RWPE1 (cell line): ENCODE measurements around the gene PEX1.

ENCODE experiments used
- CTCF ChIA-PET: fragments of 350-600 bp; sonication (Branson Sonifier 250); formaldehyde crosslinking; extraction: SDS; loops from one replicate; lab custom pipeline; 2021; lab: Yijun Ruan, JAX
- POLR2A ChIA-PET: fragments of 400-600 bp; formaldehyde crosslinking; extraction: SDS; loops from one replicate; lab custom pipeline; 2020; ENCODE audit warnings: antibody characterized with exemption; ENCODE audit not compliant: low non-redundant PET; lab: Yijun Ruan, JAX
- DNase-seq: peaks from one replicate; pipeline ENCODE4 v3.0.0; 2012; ENCODE audit warnings: low spot score
- H3K27ac ChIP-seq: fragments of 450-650 bp; 2 replicates; pipeline ENCODE4 v1.5.1; 2017
- TF ChIP-seq, protein P1 (sequence below): fragments of 450-650 bp; conservative IDR thresholded peaks from 2 replicates; pipeline ENCODE4 v1.5.1; 2017; ENCODE audit warnings: low read depth, mild to moderate bottlenecking

The PEX1 gene

DNA sequence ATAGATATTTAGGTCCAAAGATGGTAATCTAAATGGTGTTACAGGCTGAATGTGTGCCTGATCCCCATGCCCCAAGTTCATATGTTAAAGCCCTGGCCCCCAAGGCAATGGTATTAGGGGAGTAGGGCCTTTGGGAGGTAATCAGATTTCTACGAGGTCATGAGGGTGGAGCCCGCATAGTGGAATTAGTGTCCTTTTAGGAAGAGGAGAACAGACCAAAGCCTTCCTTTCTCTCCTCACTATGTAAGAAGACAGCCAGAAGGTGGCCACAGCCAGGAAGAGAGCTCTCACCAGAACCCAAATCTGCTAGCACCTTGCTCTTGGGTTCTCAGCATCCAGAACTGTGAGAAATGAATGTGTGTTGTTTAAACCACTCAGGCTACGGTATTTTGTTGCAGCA lies 65.8 kb downstream of the PEX1 start:
- ChIA-PET POLR2A (no interaction called here), CTCF (no interaction called here)
- DNase-seq = no peak
- H3K27ac ChIP-seq = no peak overlapping the region
- TF ChIP-seq, protein P1, sequence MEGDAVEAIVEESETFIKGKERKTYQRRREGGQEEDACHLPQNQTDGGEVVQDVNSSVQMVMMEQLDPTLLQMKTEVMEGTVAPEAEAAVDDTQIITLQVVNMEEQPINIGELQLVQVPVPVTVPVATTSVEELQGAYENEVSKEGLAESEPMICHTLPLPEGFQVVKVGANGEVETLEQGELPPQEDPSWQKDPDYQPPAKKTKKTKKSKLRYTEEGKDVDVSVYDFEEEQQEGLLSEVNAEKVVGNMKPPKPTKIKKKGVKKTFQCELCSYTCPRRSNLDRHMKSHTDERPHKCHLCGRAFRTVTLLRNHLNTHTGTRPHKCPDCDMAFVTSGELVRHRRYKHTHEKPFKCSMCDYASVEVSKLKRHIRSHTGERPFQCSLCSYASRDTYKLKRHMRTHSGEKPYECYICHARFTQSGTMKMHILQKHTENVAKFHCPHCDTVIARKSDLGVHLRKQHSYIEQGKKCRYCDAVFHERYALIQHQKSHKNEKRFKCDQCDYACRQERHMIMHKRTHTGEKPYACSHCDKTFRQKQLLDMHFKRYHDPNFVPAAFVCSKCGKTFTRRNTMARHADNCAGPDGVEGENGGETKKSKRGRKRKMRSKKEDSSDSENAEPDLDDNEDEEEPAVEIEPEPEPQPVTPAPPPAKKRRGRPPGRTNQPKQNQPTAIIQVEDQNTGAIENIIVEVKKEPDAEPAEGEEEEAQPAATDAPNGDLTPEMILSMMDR = no peak

DNA sequence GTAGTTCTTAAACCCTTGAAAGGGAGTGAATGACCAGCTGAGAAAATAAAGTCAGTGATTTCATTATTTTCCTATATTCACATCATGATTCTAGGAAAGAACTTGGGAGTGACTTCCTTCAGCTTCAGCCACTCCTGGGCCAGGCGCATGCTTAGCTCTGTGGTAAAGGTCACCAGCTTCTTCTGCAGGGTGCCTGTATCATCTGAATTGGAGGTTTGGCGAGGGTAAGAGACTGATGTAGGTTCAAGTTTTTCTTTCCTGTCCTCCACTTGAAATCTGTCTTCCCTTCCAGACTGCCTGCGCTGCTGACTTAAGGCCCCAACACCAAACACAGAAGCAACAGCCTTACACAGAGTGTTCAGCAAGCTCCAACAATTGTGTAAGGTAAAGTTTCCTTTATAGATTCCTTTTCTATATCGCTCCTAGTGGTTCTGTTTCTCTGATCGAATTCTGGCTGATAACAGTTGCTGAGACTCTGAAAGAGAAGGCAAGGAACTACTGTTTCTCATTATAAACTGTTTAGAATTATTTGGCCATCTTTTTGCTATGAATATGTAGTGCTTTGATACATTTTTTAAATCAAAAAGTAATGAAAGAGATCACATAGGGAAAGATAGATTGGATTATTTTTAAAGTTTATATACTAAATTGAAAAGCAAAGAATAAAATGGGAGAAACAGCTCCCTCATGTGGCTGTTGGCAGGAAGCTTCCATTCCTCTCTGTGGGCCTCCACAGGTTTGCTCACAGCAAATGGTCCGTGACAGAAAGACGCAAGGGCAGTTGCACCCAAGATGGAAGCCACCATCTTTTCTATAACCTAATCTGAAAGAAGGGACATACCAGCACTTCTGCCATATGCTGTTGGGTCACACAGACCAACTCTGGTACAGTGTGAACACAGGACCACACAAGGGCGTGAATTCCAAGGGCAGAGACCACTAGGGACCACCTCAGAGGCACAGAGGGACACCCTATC lies 67.0 kb downstream of the PEX1 start:
- CTCF ChIA-PET = interaction anchor here (0.6 to 1.6 kb wide), 13 partner anchors 8 to 1087 kb away, joined by 3 to 6 read pairs (median 4); partner anchors contain the start of gene LRRD1
- H3K27ac ChIP-seq = no peak overlapping the region
- TF ChIP-seq, protein P1 = peak; percentile 87
- peak; percentile 44 for DNase-seq
- POLR2A ChIA-PET = no interaction called here

DNA sequence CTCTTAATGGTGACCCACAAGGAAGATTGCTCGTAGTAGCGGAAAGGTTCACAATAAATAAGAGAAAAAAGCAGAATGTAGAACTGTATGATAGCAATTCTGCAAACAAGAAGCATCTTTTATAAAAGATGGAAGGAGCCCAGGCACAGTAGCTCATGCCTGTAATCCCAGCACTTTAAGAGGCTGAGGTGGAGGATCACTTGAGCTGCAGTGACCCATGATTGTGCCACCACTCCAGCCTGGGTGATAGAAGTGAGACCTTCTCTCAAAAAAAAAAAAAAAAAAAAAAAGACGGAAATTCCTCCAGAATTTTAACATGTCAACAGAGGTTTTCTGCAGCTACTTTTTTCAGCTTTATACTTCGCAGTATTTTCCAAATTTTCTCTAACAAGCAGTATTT lies 67.8 kb downstream of the PEX1 start:
- H3K27ac ChIP-seq = no peak overlapping the region
- ChIA-PET POLR2A (no interaction called here), CTCF (interaction anchor here (0.6 to 1.6 kb wide), 5 partner anchors 13 to 143 kb away, joined by 3 to 4 read pairs (median 3); no protein-coding TSS in a partner anchor)
- TF ChIP-seq, protein P1 = no peak
- DNase-seq = no peak

DNA sequence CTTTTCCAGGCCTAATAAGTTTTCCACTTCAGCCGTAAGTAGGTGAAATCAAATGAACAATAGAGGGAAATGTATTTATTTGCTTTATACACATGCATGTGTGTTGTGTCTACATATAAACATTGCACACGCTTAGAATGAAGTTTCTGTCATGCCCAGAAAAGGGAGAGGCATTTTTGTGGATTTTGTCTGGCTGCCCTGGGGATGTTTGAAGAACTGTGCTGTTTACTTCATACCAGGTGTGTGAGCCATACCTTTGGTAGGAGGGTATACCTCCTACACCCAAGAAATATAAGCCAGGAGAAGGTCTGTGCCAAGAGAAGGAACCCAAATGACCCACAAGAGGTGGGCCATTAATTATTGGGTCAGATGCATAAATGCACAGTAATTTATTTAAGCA lies 68.2 kb downstream of the PEX1 start:
- CTCF ChIA-PET = interaction anchor here (0.6 to 1.1 kb wide), 2 partner anchors 29 to 36 kb away, joined by 3 read pairs; no protein-coding TSS in a partner anchor
- H3K27ac ChIP-seq = no peak overlapping the region
- POLR2A ChIA-PET = no interaction called here
- DNase-seq = peak; percentile 36
- TF ChIP-seq, protein P1 = no peak

DNA sequence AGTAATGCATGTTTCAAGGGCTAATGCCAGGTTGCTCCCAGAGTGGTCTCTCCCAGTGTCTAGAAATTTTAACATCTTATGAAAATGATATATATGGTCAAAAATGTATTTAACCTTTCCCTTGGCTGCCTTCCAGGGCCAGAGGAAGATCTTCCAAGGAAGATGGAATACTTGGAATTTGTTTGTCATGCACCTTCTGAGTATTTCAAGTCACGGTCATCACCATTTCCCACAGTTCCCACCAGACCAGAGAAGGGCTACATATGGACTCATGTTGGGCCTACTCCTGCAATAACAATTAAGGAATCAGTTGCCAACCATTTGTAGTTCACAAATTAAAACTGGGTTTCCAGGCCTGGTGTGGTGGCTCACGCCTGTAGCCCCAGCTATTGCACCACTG lies 72.1 kb downstream of the PEX1 start:
- CTCF ChIA-PET = no interaction called here
- TF ChIP-seq, protein P1 = no peak
- no peak for DNase-seq
- H3K27ac ChIP-seq = no peak overlapping the region
- POLR2A ChIA-PET = no interaction called here

DNA sequence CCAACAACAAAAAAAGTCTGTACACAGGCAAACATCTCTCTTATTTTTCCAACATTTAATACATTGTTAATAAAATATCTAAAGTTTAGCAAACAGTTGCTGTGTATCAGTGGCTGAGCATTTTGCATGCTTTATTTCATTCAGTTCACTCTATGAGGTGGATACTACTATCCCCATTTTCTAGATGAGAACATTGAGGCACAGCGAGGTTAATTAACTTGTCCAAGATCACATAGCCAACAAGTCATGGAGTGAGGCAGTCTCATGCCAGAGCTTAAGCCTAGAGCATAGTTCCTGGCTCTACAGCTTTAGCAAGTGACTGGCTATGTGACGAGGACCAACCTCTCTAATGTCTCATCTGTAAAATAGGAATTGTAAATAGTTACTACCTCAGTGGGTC lies 76.7 kb downstream of the PEX1 start:
- H3K27ac ChIP-seq = no peak overlapping the region
- POLR2A ChIA-PET = no interaction called here
- TF ChIP-seq, protein P1 = no peak
- CTCF ChIA-PET = no interaction called here
- DNase-seq = no peak
